Trophoblast cell (in vitro differentiated cells and primary cell): ENCODE results near the gene RALGAPA2.

Experiments used
- DNase-seq, 2 donors: peaks; one replicate each; pipeline ENCODE4 v3.0.0-alpha.2; 2016
- H2AFZ ChIP-seq: 2 replicates; pipeline ENCODE4 v1.6.1; 2013; ENCODE audit warnings: low read length, moderate library complexity, mild to moderate bottlenecking; ENCODE audit not compliant: insufficient read depth, poor library complexity
- H2AK5ac ChIP-seq: 2 replicates; pipeline ENCODE4 v1.6.1; 2013; ENCODE audit warnings: mild to moderate bottlenecking, low read length
- H2BK120ac ChIP-seq: 2 replicates; pipeline ENCODE4 v1.6.1; 2013; ENCODE audit warnings: low read length, mild to moderate bottlenecking, moderate library complexity; ENCODE audit not compliant: insufficient read depth, poor library complexity
- H2BK12ac ChIP-seq: 2 replicates; pipeline ENCODE4 v1.6.1; 2013; ENCODE audit warnings: mild to moderate bottlenecking, low read length, moderate library complexity
- H2BK5ac ChIP-seq: 2 replicates; pipeline ENCODE4 v1.6.1; 2013; ENCODE audit warnings: low read length, low read depth, moderate library complexity, mild to moderate bottlenecking; ENCODE audit not compliant: poor library complexity
- H3K14ac ChIP-seq: 2 replicates; pipeline ENCODE4 v1.6.1; 2013; ENCODE audit warnings: mild to moderate bottlenecking, low read length
- H3K18ac ChIP-seq: 2 replicates; pipeline ENCODE4 v1.6.1; 2013; ENCODE audit warnings: mild to moderate bottlenecking, low read length
- H3K23ac ChIP-seq: 2 replicates; pipeline ENCODE4 v1.6.1; 2013; ENCODE audit warnings: low read length
- H3K27ac ChIP-seq: 2 replicates; pipeline ENCODE4 v1.5.1; 2013; ENCODE audit warnings: low read depth, mild to moderate bottlenecking, inconsistent platforms, low read length, moderate library complexity
- H3K27me3 ChIP-seq: 2 replicates; pipeline ENCODE4 v1.6.1; 2013; ENCODE audit warnings: inconsistent platforms, mild to moderate bottlenecking, low read length, moderate library complexity; ENCODE audit not compliant: insufficient read depth
- H3K36me3 ChIP-seq, 2 experiments: 1 replicate in 1 of 2; 2 replicates in 1 of 2; pipeline ENCODE4 v1.6.1; 2013; ENCODE audit warnings: low read length in 2 of 2, mild to moderate bottlenecking in 2 of 2, moderate library complexity in 1 of 2; ENCODE audit not compliant: insufficient read depth in 2 of 2, control insufficient read depth in 1 of 2
- H3K4ac ChIP-seq: 2 replicates; pipeline ENCODE4 v1.6.1; 2013; ENCODE audit warnings: low read depth, mild to moderate bottlenecking, low read length, moderate library complexity
- H3K4me1 ChIP-seq, 2 experiments: 1 replicate in 1 of 2; 2 replicates in 1 of 2; pipeline ENCODE4 v1.6.1; 2013; ENCODE audit warnings: low read length in 2 of 2, mild to moderate bottlenecking in 2 of 2, moderate library complexity in 1 of 2; ENCODE audit not compliant: insufficient read depth in 2 of 2, control insufficient read depth in 1 of 2
- H3K4me2 ChIP-seq: 2 replicates; pipeline ENCODE4 v1.6.1; 2013; ENCODE audit warnings: inconsistent platforms, mild to moderate bottlenecking, low read length, moderate library complexity
- H3K4me3 ChIP-seq: 2 replicates; pipeline ENCODE4 v1.5.1; 2013; ENCODE audit warnings: mild to moderate bottlenecking, low read depth, low read length, inconsistent platforms
- H3K79me1 ChIP-seq: one replicate; pipeline ENCODE4 v1.6.1; 2013; ENCODE audit warnings: low read length
- H3K79me2 ChIP-seq: 2 replicates; pipeline ENCODE4 v1.6.1; 2013; ENCODE audit warnings: low read length, mild to moderate bottlenecking; ENCODE audit not compliant: control insufficient read depth, insufficient read depth, poor library complexity
- H3K9ac ChIP-seq: 2 replicates; pipeline ENCODE4 v1.6.1; 2013; ENCODE audit warnings: mild to moderate bottlenecking, low read length
- H3K9me3 ChIP-seq: 2 replicates; pipeline ENCODE4 v1.6.1; 2013; ENCODE audit warnings: low read depth, mild to moderate bottlenecking, control low read depth, inconsistent platforms, low read length; ENCODE audit not compliant: insufficient read depth
- H4K12ac ChIP-seq: 2 replicates; pipeline ENCODE4 v1.6.1; 2013; ENCODE audit warnings: low read depth, mild to moderate bottlenecking, low read length, moderate library complexity
- H4K8ac ChIP-seq: 2 replicates; pipeline ENCODE4 v1.6.1; 2013; ENCODE audit warnings: low read depth, mild to moderate bottlenecking, low read length, moderate library complexity
- H4K91ac ChIP-seq: one replicate; pipeline ENCODE4 v1.6.1; 2013; ENCODE audit warnings: low read depth, mild to moderate bottlenecking, low read length, moderate library complexity
- WGBS: extraction: QIAGEN DNeasy Blood & Tissue Kit; methylation state at CpG from one replicate; pipeline ENCODE4 v1.1.7; 2013; ENCODE audit warnings: missing lambda C conversion rate; ENCODE audit not compliant: insufficient read length, insufficient coverage; ENCODE audit errors: extremely low coverage; 5-methylcytosine and 5-hydroxymethylcytosine counted together

Gene RALGAPA2

GRCh38 chr20:20721489-20721888 lies 9.0 kb upstream of the RALGAPA2 start:
- Histone ChIP-seq H3K27ac (no peak overlapping the region), H3K14ac (no peak overlapping the region), H2BK12ac (no peak overlapping the region), H3K23ac (no peak overlapping the region), H4K8ac (no peak overlapping the region), H2AFZ (no peak overlapping the region), H3K4me3 (no peak overlapping the region), H3K36me3 (no peaks in the 10 kb centered on the region), H4K91ac (no peak overlapping the region), H3K9ac (no peak overlapping the region), H3K4ac (no peak overlapping the region), H3K9me3 (no peaks in the 10 kb centered on the region), H3K4me2 (no peak overlapping the region), H2BK5ac (no peak overlapping the region), H2AK5ac (no peak overlapping the region), H2BK120ac (no peak overlapping the region), H4K12ac (no peak overlapping the region), H3K79me2 (no peaks in the 10 kb centered on the region), H3K79me1 (no peaks in the 10 kb centered on the region), H3K27me3 (no peaks in the 10 kb centered on the region), H3K18ac (no peak overlapping the region), H3K4me1 (no peaks in the 10 kb centered on the region)
- no CpG with 5 or more reads among the region's 4 CpGs for WGBS
- DNase-seq: no peak

GRCh38 chr20:20720158-20720557 lies 7.7 kb upstream of the RALGAPA2 start:
- WGBS: no CpG with 5 or more reads among the region's 1 CpG
- Histone ChIP-seq H3K79me1 (no peaks in the 10 kb centered on the region), H3K79me2 (no peaks in the 10 kb centered on the region), H4K8ac (no peak overlapping the region), H3K36me3 (no peaks in the 10 kb centered on the region), H4K91ac (no peak overlapping the region), H3K9ac (no peak overlapping the region), H3K27me3 (no peaks in the 10 kb centered on the region), H3K18ac (no peak overlapping the region), H3K27ac (no peak overlapping the region), H2AFZ (no peak overlapping the region), H3K9me3 (no peaks in the 10 kb centered on the region), H2BK120ac (no peak overlapping the region), H3K4me2 (no peak overlapping the region), H2BK12ac (no peak overlapping the region), H3K14ac (no peak overlapping the region), H3K23ac (no peak overlapping the region), H3K4me3 (no peak overlapping the region), H3K4me1 (no peaks in the 10 kb centered on the region), H2AK5ac (no peak overlapping the region), H3K4ac (no peak overlapping the region), H2BK5ac (no peak overlapping the region), H4K12ac (no peak overlapping the region)
- DNase-seq: no peak

- no peaks in the 10 kb centered on the region for H3K27me3 ChIP-seq
- H4K91ac ChIP-seq: no peak overlapping the region
- no peak overlapping the region for H3K4me2 ChIP-seq
- H2BK12ac ChIP-seq: no peak overlapping the region
- no peak overlapping the region for H2AFZ ChIP-seq
- no peak overlapping the region for H3K9ac ChIP-seq
- H3K27ac ChIP-seq: no peak overlapping the region
- H3K4me1 ChIP-seq: no peaks in the 10 kb centered on the region
- no peak overlapping the region for H4K8ac ChIP-seq
- no peak overlapping the region for H2AK5ac ChIP-seq
- no peaks in the 10 kb centered on the region for H3K79me2 ChIP-seq
- no peak overlapping the region for H3K14ac ChIP-seq
- no peaks in the 10 kb centered on the region for H3K36me3 ChIP-seq
- no peak overlapping the region for H3K4me3 ChIP-seq
- H4K12ac ChIP-seq: no peak overlapping the region
- no peaks in the 10 kb centered on the region for H3K9me3 ChIP-seq
- no peak overlapping the region for H3K4ac ChIP-seq
- no peaks in the 10 kb centered on the region for H3K79me1 ChIP-seq
- no peak overlapping the region for H2BK5ac ChIP-seq
- no peak for DNase-seq
- H2BK120ac ChIP-seq: no peak overlapping the region
- no peak overlapping the region for H3K23ac ChIP-seq
- H3K18ac ChIP-seq: no peak overlapping the region
Observed at GRCh38 chr20:20719411-20719810, 7.0 kb upstream of the RALGAPA2 start.

- Histone ChIP-seq H3K18ac (no peak overlapping the region), H2BK120ac (no peak overlapping the region), H3K79me2 (peaks cover 4% of the 10 kb centered on the region), H2AK5ac (no peak overlapping the region), H3K27me3 (no peaks in the 10 kb centered on the region), H3K14ac (peak overlapping the region; percentile 23), H3K4me3 (no peak overlapping the region), H2BK12ac (no peak overlapping the region), H3K4ac (no peak overlapping the region), H3K4me2 (peak overlapping the region; percentile 89), H3K27ac (no peak overlapping the region), H3K4me1 (peaks cover 4 to 8% of the 10 kb centered on the region in 2 experiments), H3K9me3 (no peaks in the 10 kb centered on the region), H4K12ac (peak overlapping the region; percentile 61), H3K9ac (no peak overlapping the region), H3K36me3 (no peaks in the 10 kb centered on the region), H4K8ac (peak overlapping the region; percentile 86), H2AFZ (peak overlapping the region; percentile 14), H2BK5ac (peak overlapping the region; percentile 47), H4K91ac (peak overlapping the region; percentile 20), H3K79me1 (peaks cover 7% of the 10 kb centered on the region), H3K23ac (no peak overlapping the region)
- no CpG with 5 or more reads among the region's 15 CpGs for WGBS
- peak; percentile 96 to 99 for DNase-seq
Observed at GRCh38 chr20:20713244-20713765, 861 bp upstream of the RALGAPA2 start.
